Kidney epithelial cell (primary cell): Measurements from ENCODE around the gene RASGRF2. TPM values are rescaled to one million over a fixed set of nuclear protein-coding genes. Genes with fewer than 3 reads are reported as not detected.

ENCODE experiments used
- DNase-seq: peaks from one replicate; pipeline ENCODE4 v3.0.0-alpha.2; 2010; ENCODE audit warnings: low read depth
- H3K27me3 ChIP-seq: 2 replicates; pipeline ENCODE4 v1.6.0; 2011; ENCODE audit warnings: low read length; ENCODE audit not compliant: control insufficient read depth, insufficient read depth
- H3K36me3 ChIP-seq: 2 replicates; pipeline ENCODE4 v1.5.1; 2011; ENCODE audit warnings: low read length; ENCODE audit not compliant: control insufficient read depth, insufficient read depth
- H3K4me3 ChIP-seq: 2 replicates; pipeline ENCODE4 v1.5.1; 2011; ENCODE audit warnings: low read depth, mild to moderate bottlenecking, control low read depth, low read length
- CTCF ChIP-seq: IDR thresholded peaks from 2 replicates; pipeline ENCODE4 v1.5.1; 2011; ENCODE audit warnings: mild to moderate bottlenecking, moderate library complexity, low read length, control low read depth, inconsistent platforms; ENCODE audit not compliant: insufficient read depth, poor library complexity, severe bottlenecking
- total RNA-seq: library from RNA; depleted of rRNA; stranded (reverse); fragments of >200 nt; gene quantifications from 2 replicates; pipeline ENCODE4 v1.2.3, GENCODE V29; 2015

RASGRF2 gene
- total RNA-seq, 1 donor from 2014 or later: 5.8 TPM

- Histone ChIP-seq H3K27me3 (no peaks in the 10 kb centered on the region), H3K36me3 (no peaks in the 10 kb centered on the region), H3K4me3 (no peak overlapping the region)
- no peak for DNase-seq
- no peak for TF ChIP-seq CTCF
Observed at GRCh38 chr5:81145329-81145935, 185.3 kb downstream of the RASGRF2 start.

GRCh38 chr5:81146031-81146430, 185.9 kb downstream of the RASGRF2 start:
- TF ChIP-seq CTCF: no peak

GRCh38 chr5:81147011-81147885, 187.1 kb downstream of the RASGRF2 start:
- TF ChIP-seq CTCF: no peak
- Histone ChIP-seq H3K36me3 (no peaks in the 10 kb centered on the region), H3K27me3 (no peaks in the 10 kb centered on the region), H3K4me3 (no peak overlapping the region)
- no peak for DNase-seq

More at GRCh38 chr5:81146031-81146430, 185.9 kb downstream of the RASGRF2 start:
- Histone ChIP-seq H3K27me3 (no peaks in the 10 kb centered on the region), H3K36me3 (no peaks in the 10 kb centered on the region), H3K4me3 (no peak overlapping the region)
- DNase-seq: no peak

- H3K4me3 ChIP-seq: no peak overlapping the region
- no peaks in the 10 kb centered on the region for H3K27me3 ChIP-seq
Observed at GRCh38 chr5:81147886-81148571, 187.9 kb downstream of the RASGRF2 start.

GRCh38 chr5:81151546-81151945, 191.4 kb downstream of the RASGRF2 start:
- no peaks in the 10 kb centered on the region for H3K27me3 ChIP-seq
- H3K36me3 ChIP-seq: no peaks in the 10 kb centered on the region
- H3K4me3 ChIP-seq: no peak overlapping the region
- no peak for DNase-seq
- TF ChIP-seq CTCF: no peak

More at GRCh38 chr5:81147886-81148571, 187.9 kb downstream of the RASGRF2 start:
- no peak for TF ChIP-seq CTCF
- DNase-seq: no peak
- H3K36me3 ChIP-seq: no peaks in the 10 kb centered on the region
